GM12875 (cell line): ENCODE data around the gene ADD1.
"Not testable (repeated sequence)": the region's sequence is repeated elsewhere in the genome, so short reads cannot be mapped to it uniquely, and the experiment has no call there.

Experiments used
- H3K4me3 ChIP-seq: one replicate; pipeline ENCODE4 v1.5.1; 2011; ENCODE audit warnings: low read depth, low read length, control low read depth
- TF ChIP-seq, protein P1 (sequence below): IDR thresholded peaks from 2 replicates; pipeline ENCODE4 v1.5.1; 2011; ENCODE audit warnings: low read depth, mild to moderate bottlenecking, control low read depth, inconsistent platforms, low read length, moderate library complexity, borderline replicate concordance; ENCODE audit not compliant: insufficient read depth

The ADD1 gene

DNA sequence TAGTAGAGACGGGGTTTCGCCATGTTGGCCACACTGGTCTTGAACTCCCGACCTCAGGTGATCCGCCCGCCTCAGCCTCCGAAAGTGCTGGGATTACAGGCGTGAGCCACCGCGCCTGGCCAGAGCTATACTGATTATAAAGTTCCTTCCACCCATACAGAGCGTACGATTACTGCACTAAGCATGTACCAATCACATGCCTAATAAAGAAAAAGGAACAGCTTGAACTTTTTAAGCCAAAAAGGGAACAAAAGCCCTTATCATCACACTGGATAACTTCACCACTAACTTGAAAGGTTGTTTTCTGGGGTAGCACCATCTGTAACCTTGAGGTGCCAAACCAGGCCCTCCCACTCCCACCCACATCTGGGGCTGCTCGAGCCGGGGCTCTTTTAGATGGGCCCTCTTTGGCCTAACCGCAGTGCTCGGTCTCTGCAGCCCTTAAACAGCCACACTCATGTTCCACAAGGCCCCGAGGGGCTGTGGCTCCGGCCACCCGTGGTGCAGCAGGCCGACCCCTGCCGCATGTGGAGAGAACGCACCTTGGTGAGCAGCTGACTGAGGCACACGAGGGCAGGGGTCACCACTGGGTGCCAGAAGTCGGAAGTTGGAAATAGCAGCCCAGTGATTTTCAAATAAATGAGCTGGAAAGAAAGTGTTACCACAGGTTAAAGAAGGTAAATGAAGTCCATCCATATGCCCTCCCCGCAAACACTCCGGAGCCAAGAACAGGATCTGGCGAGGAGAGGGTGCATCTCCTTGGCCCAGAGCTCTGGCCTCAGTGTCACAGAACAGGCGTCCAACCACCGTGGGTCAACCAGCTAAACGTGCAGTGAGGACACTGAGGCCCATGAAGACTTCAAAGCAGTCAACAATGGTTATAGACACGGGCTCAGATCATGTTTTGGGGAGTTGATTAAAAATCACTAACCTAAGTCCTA, 101.2 kb downstream of the ADD1 start:
- TF ChIP-seq, protein P1, sequence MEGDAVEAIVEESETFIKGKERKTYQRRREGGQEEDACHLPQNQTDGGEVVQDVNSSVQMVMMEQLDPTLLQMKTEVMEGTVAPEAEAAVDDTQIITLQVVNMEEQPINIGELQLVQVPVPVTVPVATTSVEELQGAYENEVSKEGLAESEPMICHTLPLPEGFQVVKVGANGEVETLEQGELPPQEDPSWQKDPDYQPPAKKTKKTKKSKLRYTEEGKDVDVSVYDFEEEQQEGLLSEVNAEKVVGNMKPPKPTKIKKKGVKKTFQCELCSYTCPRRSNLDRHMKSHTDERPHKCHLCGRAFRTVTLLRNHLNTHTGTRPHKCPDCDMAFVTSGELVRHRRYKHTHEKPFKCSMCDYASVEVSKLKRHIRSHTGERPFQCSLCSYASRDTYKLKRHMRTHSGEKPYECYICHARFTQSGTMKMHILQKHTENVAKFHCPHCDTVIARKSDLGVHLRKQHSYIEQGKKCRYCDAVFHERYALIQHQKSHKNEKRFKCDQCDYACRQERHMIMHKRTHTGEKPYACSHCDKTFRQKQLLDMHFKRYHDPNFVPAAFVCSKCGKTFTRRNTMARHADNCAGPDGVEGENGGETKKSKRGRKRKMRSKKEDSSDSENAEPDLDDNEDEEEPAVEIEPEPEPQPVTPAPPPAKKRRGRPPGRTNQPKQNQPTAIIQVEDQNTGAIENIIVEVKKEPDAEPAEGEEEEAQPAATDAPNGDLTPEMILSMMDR: no peak
- no peak overlapping the region for H3K4me3 ChIP-seq

GRCh38 chr4:2945619-2946604, 102.3 kb downstream of the ADD1 start:
- not testable (repeated sequence) for H3K4me3 ChIP-seq

- TF ChIP-seq, protein P1: no peak
- H3K4me3 ChIP-seq: no peak overlapping the region
Measured at GRCh38 chr4:2946812-2947600, 103.4 kb downstream of the ADD1 start.

DNA sequence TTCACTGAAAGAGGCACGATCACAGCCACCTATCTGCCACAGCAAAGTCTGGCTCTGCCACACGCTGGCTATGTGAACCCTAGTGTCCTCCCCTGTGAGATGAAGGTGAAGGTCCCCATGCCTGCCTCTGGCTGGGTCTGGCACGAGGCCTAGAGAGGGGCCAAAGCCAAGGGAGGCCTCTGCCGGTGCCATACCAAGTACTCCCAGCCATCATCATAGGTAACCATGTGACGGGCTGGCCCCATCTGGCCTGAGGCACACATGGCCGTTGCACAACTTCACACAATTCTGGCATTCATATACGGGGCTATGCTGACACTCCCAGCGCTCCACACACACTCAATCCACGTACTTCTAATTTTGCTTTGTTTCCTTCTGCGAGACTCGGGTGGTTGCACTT, 104.3 kb downstream of the ADD1 start:
- no peak overlapping the region for H3K4me3 ChIP-seq
- TF ChIP-seq, protein P1: no peak

GRCh38 chr4:2948895-2949781, 105.5 kb downstream of the ADD1 start:
- TF ChIP-seq, protein P1: peak; percentile 51
- no peak overlapping the region for H3K4me3 ChIP-seq

DNA sequence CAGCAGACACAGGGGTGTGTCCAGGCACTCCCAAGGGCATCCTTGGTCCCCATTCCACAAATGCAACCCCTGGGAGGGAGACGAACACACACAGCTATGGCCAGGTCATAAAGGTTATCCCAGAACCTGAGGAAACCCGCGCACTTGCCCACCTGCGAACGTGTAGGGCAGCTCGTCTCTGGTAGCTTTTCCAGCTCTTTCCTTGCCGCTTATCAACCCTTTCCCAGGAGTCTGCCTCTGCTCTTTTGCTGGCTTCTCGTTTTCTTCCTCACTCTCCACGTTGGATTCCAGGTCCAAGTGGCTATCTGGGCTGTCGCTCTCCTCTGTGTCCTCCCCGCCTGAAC, 106.1 kb downstream of the ADD1 start:
- no peak overlapping the region for H3K4me3 ChIP-seq
- TF ChIP-seq, protein P1: no peak
